SK-N-SH (cell line): Measurements from ENCODE around the gene ZFHX3. TPM values are rescaled to one million over a fixed set of nuclear protein-coding genes. Genes with fewer than 3 reads are reported as not detected.

Experiments used
- CTCF ChIA-PET: fragments of 300-600, 350-600 bp; formaldehyde crosslinking; extraction: SDS; loops from one replicate; lab custom pipeline; 2021; lab: Yijun Ruan, JAX
- POLR2A ChIA-PET: fragments of 350-600 bp; sonication (Branson Sonifier 250); formaldehyde crosslinking; extraction: SDS; loops from one replicate; lab custom pipeline; 2020; ENCODE audit warnings: antibody characterized with exemption, inconsistent platforms; lab: Yijun Ruan, JAX
- DNase-seq: peaks from one replicate; pipeline ENCODE4 v3.0.0; 2012
- H2AFZ ChIP-seq: fragments of 200-600 bp; sonication (generic); 2 replicates; pipeline ENCODE4 v1.8.1; 2016; ENCODE audit warnings: antibody characterized with exemption, mild to moderate bottlenecking, low read depth
- H3F3A ChIP-seq: fragments of 200-600 bp; sonication (generic); replicated peaks from 2 replicates; pipeline ENCODE3; 2016; ENCODE audit warnings: antibody characterized with exemption, mild to moderate bottlenecking; ENCODE audit not compliant: insufficient read depth
- H3K27ac ChIP-seq, 2 experiments: fragments of 200-500 bp in 1 of 2; fragments of 200-600 bp in 1 of 2; sonication (Bioruptor generic) in 1 of 2; sonication (generic), shearing (Covaris generic) in 1 of 2; 2 replicates each; pipeline versions ENCODE4 v1.5.1 to v1.6.1; 2014 to 2016; ENCODE audit warnings: low read depth in 2 of 2, inconsistent platforms in 1 of 2, low read length in 1 of 2, mild to moderate bottlenecking in 1 of 2, mixed read lengths in 1 of 2
- H3K27me3 ChIP-seq: fragments of 200-600 bp; sonication (generic), shearing (Covaris generic); 2 replicates; pipeline ENCODE4 v1.6.1; 2016; ENCODE audit warnings: mixed run types; ENCODE audit not compliant: insufficient read depth
- H3K36me3 ChIP-seq, 2 experiments: fragments of 200-500 bp in 1 of 2; fragments of 200-600 bp in 1 of 2; sonication (Bioruptor generic) in 1 of 2; sonication (generic) in 1 of 2; replicated peaks in 1 of 2; 2 replicates each; pipeline versions ENCODE3 to v1.5.1; 2014 to 2016; ENCODE audit warnings: low read length in 1 of 2, mild to moderate bottlenecking in 1 of 2; ENCODE audit not compliant: insufficient read depth in 2 of 2, control insufficient read depth in 1 of 2
- H3K4me1 ChIP-seq, 2 experiments: fragments of 200-500 bp in 1 of 2; fragments of 200-600 bp in 1 of 2; sonication (Bioruptor generic) in 1 of 2; sonication (generic), shearing (Covaris generic) in 1 of 2; 2 replicates each; pipeline versions ENCODE4 v1.5.1 to v1.6.1; 2014 to 2016; ENCODE audit warnings: low read depth in 1 of 2, low read length in 1 of 2, mixed run types in 1 of 2; ENCODE audit not compliant: insufficient read depth in 2 of 2, control insufficient read depth in 1 of 2
- H3K4me2 ChIP-seq: fragments of 200-600 bp; sonication (generic), shearing (Covaris generic); 2 replicates; pipeline ENCODE4 v1.6.1; 2017; ENCODE audit warnings: mixed run types
- H3K4me3 ChIP-seq, 2 experiments: fragments of 200-500 bp in 1 of 2; fragments of 200-600 bp in 1 of 2; sonication (Bioruptor generic) in 1 of 2; sonication (generic), shearing (Covaris generic) in 1 of 2; 2 replicates each; pipeline versions ENCODE4 v1.5.1 to v1.8.1; 2014 to 2016; ENCODE audit warnings: low read depth in 2 of 2, inconsistent platforms in 1 of 2, low read length in 1 of 2, mild to moderate bottlenecking in 1 of 2, mixed read lengths in 1 of 2, moderate library complexity in 1 of 2
- H3K79me2 ChIP-seq: fragments of 200-600 bp; sonication (generic); 2 replicates; pipeline ENCODE4 v1.8.1; 2017; ENCODE audit warnings: mild to moderate bottlenecking; ENCODE audit not compliant: insufficient read depth
- H3K9ac ChIP-seq: fragments of 200-600 bp; sonication (generic); 2 replicates; pipeline ENCODE4 v1.6.1; 2017; ENCODE audit warnings: mixed run types
- H3K9me2 ChIP-seq: fragments of 200-600 bp; sonication (generic); 2 replicates; pipeline ENCODE4 v1.6.1; 2017; ENCODE audit warnings: mixed run types
- H3K9me3 ChIP-seq: fragments of 200-600 bp; sonication (generic); 2 replicates; pipeline ENCODE4 v1.6.1; 2017; ENCODE audit warnings: mixed run types, mild to moderate bottlenecking, moderate library complexity
- H4K20me1 ChIP-seq: fragments of 200-600 bp; sonication (generic); 2 replicates; pipeline ENCODE4 v1.6.1; 2017; ENCODE audit warnings: mild to moderate bottlenecking, mixed run types; ENCODE audit not compliant: insufficient read depth
- CHD2 ChIP-seq: fragments of 150-350 bp; IDR thresholded peaks from 2 replicates; pipeline ENCODE4 v1.6.1; 2018; ENCODE audit warnings: low read length; ENCODE audit not compliant: partially characterized antibody
- FOSL2 ChIP-seq: IDR thresholded peaks from 2 replicates; pipeline ENCODE4 v1.4.0; 2012; ENCODE audit warnings: low read depth, mild to moderate bottlenecking, moderate library complexity, borderline replicate concordance
- GATA2 ChIP-seq: sonication (generic); formaldehyde crosslinking; IDR thresholded peaks from 2 replicates; pipeline ENCODE4 v1.5.0; 2020; ENCODE audit warnings: mild to moderate bottlenecking, missing genetic modification reagents
- MEF2A ChIP-seq: IDR thresholded peaks from 2 replicates; pipeline ENCODE4 v1.4.0; 2012; ENCODE audit warnings: low read depth, borderline replicate concordance
- MXI1 ChIP-seq: IDR thresholded peaks from 2 replicates; pipeline ENCODE4 v1.6.1; 2012; ENCODE audit warnings: mild to moderate bottlenecking, low read depth, low read length, improper control_type of control experiment
- NFIC ChIP-seq: IDR thresholded peaks from 2 replicates; pipeline ENCODE4 v1.4.0; 2012; ENCODE audit warnings: borderline replicate concordance
- NRF1 ChIP-seq: IDR thresholded peaks from 2 replicates; pipeline ENCODE4 v1.6.1; 2012; ENCODE audit warnings: low read depth, mild to moderate bottlenecking, low read length
- REST ChIP-seq: IDR thresholded peaks from 2 replicates; pipeline ENCODE4 v1.6.1; 2012; ENCODE audit warnings: mild to moderate bottlenecking, low read depth, low read length, moderate library complexity
- RFX5 ChIP-seq: IDR thresholded peaks from 2 replicates; pipeline ENCODE4 v1.6.1; 2012; ENCODE audit warnings: mild to moderate bottlenecking, improper control_type of control experiment, low read length
- SIN3A ChIP-seq: IDR thresholded peaks from 2 replicates; pipeline ENCODE4 v1.6.1; 2012; ENCODE audit warnings: low read depth, mild to moderate bottlenecking, low read length, moderate library complexity, borderline replicate concordance
- SMC3 ChIP-seq: IDR thresholded peaks from 2 replicates; pipeline ENCODE4 v1.6.1; 2012; ENCODE audit warnings: low read depth, low read length, improper control_type of control experiment
- USF1 ChIP-seq: IDR thresholded peaks from 2 replicates; pipeline ENCODE4 v1.4.0; 2012; ENCODE audit warnings: low read depth, borderline replicate concordance
- WGBS: methylation state at CpG from one replicate; pipeline ENCODE4 v1.1.6; 2017; ENCODE audit warnings: low lambda C conversion rate; 5-methylcytosine and 5-hydroxymethylcytosine counted together
- polyA plus RNA-seq, 3 experiments: library from polyadenylated mRNA; depleted of rRNA; stranded (reverse); fragments of >200 nt; gene quantifications; 2 replicates each; pipeline ENCODE4 v1.2.3, GENCODE V29; 2012
- TF ChIP-seq, protein P1 (sequence below): fragments of 150-350 bp; IDR thresholded peaks from 2 replicates; pipeline ENCODE4 v1.6.1; 2017; ENCODE audit warnings: antibody characterized with exemption, low read length, low read depth, borderline replicate concordance

The ZFHX3 gene
- polyA plus RNA-seq, 1 of the 3 experiments (the other 2 are of a cell fraction), result 2.0 TPM

GRCh38 chr16:72960101-72960500 lies 87.8 kb downstream of the ZFHX3 start:
- Histone ChIP-seq H3K4me3 (no peak overlapping the region), H3F3A (peaks cover 4% of the 10 kb centered on the region), H2AFZ (no peak overlapping the region), H3K27ac (peak overlapping the region in 1 of 2 experiments; percentile 78; a peak in 2 of 4 replicates), H3K36me3 (peaks cover 10 to 32% of the 10 kb centered on the region in 2 experiments), H3K9ac (no peak overlapping the region), H3K79me2 (peaks cover 66% of the 10 kb centered on the region), H3K9me3 (no peaks in the 10 kb centered on the region), H3K27me3 (no peaks in the 10 kb centered on the region), H4K20me1 (peaks cover 21% of the 10 kb centered on the region), H3K4me1 (peaks cover 8 to 38% of the 10 kb centered on the region in 2 experiments), H3K9me2 (no peaks in the 10 kb centered on the region), H3K4me2 (no peak overlapping the region)
- POLR2A ChIA-PET, result interaction anchor here (0.8 kb wide), 1 partner anchor 128 kb away, joined by 4 read pairs; no protein-coding TSS in a partner anchor
- DNase-seq, result no peak
- CTCF ChIA-PET, result interaction anchor here (1.1 to 3.9 kb wide), 4 partner anchors 38 to 236 kb away, joined by 3 to 20 read pairs (median 10); no protein-coding TSS in a partner anchor
- TF ChIP-seq GATA2 (CRISPR knock-in tag) (no peak), NFIC (no peak), USF1 (no peak), MXI1 (no peak), SIN3A (no peak), SMC3 (no peak), RFX5 (no peak), CHD2 (no peak), REST (no peak), NRF1 (no peak), FOSL2 (no peak), MEF2A (no peak)
- TF ChIP-seq, protein P1, sequence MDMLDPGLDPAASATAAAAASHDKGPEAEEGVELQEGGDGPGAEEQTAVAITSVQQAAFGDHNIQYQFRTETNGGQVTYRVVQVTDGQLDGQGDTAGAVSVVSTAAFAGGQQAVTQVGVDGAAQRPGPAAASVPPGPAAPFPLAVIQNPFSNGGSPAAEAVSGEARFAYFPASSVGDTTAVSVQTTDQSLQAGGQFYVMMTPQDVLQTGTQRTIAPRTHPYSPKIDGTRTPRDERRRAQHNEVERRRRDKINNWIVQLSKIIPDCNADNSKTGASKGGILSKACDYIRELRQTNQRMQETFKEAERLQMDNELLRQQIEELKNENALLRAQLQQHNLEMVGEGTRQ, result no peak
- WGBS, result 93% methylated on average over 18 of the region's 20 CpGs
